ENCODE data around the gene PTER. TPM values are rescaled to one million over a fixed set of nuclear protein-coding genes. Genes with fewer than 3 reads are reported as not detected.

PTER gene
- total and polyA plus RNA-seq, 2 of the 4 experiments (the other 2 are of a cell fraction): 1.9 to 5.0 TPM

GRCh38 chr10:16442914-16443313 is 6.1 kb downstream of the PTER start:
- no peak overlapping the region for H2AFZ ChIP-seq (replicated peaks; ENCODE audit: low read length, poor library complexity)
- H2BK5ac ChIP-seq (ENCODE audit: low read depth, low read length, poor library complexity, severe bottlenecking): no peak overlapping the region
- H4K8ac ChIP-seq (ENCODE audit: low read depth in 2 of 2, low read length in 2 of 2): no peak overlapping the region
- no peaks in the 10 kb centered on the region for H4K20me1 ChIP-seq (ENCODE audit: insufficient read depth, low read length)
- H3K4ac ChIP-seq (ENCODE audit: low read depth, low read length): no peak overlapping the region
- H2BK15ac ChIP-seq (ENCODE audit: low read depth, low read length): no peak overlapping the region
- WGBS, 2 experiments (ENCODE audit: extremely low coverage in 2 of 2, insufficient read length in 1 of 2): no CpG with 5 or more reads among the region's 1 CpG
- intact Hi-C loops (cut with micrococcal nuclease) (no loop called here), in situ Hi-C loops (cut with MboI; ENCODE audit: low sequenced_read_pairs) (no loop called here), dilution Hi-C loops (cut with HindIII; ENCODE audit: low sequenced_read_pairs, unreplicated experiment) (no loop called here)
- H3K79me1 ChIP-seq (ENCODE audit: low read depth in 1 of 2, low read length in 2 of 2): no peaks in the 10 kb centered on the region
- no peaks in the 10 kb centered on the region for H3K9me1 ChIP-seq (ENCODE audit: insufficient read depth, low read length)
- no peaks in the 10 kb centered on the region for H3K36me3 ChIP-seq (ENCODE audit: control insufficient read depth, insufficient read depth, low read length)
- H3K4me1 ChIP-seq (ENCODE audit: control insufficient read depth, insufficient read depth, low read length): no peaks in the 10 kb centered on the region
- H3K56ac ChIP-seq (ENCODE audit: extremely low read depth, insufficient read depth, low read length): no peak overlapping the region
- no peak overlapping the region for H3K23ac ChIP-seq (ENCODE audit: low read depth, low read length)
- no peak overlapping the region for H3K4me2 ChIP-seq (ENCODE audit: low read depth, low read length)
- no peak overlapping the region for H2BK20ac ChIP-seq (ENCODE audit: low read depth, low read length)
- ATAC-seq (ENCODE audit: low read depth) (no peak), DNase-seq (no peak)
- no peak overlapping the region for H4K5ac ChIP-seq (ENCODE audit: low read depth, low read length)
- no peak overlapping the region for H3K4me3 ChIP-seq (ENCODE audit: insufficient read depth, low read depth, low read length)
- H3K27me3 ChIP-seq (ENCODE audit: control insufficient read depth, insufficient read depth, low read length): no peaks in the 10 kb centered on the region
- no peak overlapping the region for H3K14ac ChIP-seq (replicated peaks; ENCODE audit: low read depth, low read length)
- H2AK9ac ChIP-seq (replicated peaks; ENCODE audit: low read depth, low read length, poor library complexity): no peak overlapping the region
- TF ChIP-seq SMC3 (IDR thresholded peaks at IDR 0.05; ENCODE audit: low read depth, low read length): no peak
- no peak for TF ChIP-seq BHLHE40 (IDR thresholded peaks at IDR 0.05; ENCODE audit: low read depth, low read length)
- TF ChIP-seq RCOR1 (IDR thresholded peaks at IDR 0.05; ENCODE audit: insufficient replicate concordance, low read length): no peak
- no peak for TF ChIP-seq MAZ (IDR thresholded peaks at IDR 0.05; ENCODE audit: borderline replicate concordance, low read depth, low read length)
- TF ChIP-seq CHD1 (IDR thresholded peaks at IDR 0.05; ENCODE audit: low read depth, low read length): no peak
- TF ChIP-seq NFE2L2 (IDR thresholded peaks at IDR 0.05; ENCODE audit: low read depth, low read length): no peak
- TF ChIP-seq USF2 (IDR thresholded peaks at IDR 0.05; ENCODE audit: low read depth, low read length): no peak
- no peak for TF ChIP-seq RAD21 (IDR thresholded peaks at IDR 0.05; ENCODE audit: low read length)
- TF ChIP-seq MAFK (IDR thresholded peaks at IDR 0.05; ENCODE audit: low read depth, low read length): no peak
- no peak for TF ChIP-seq POLR2A (IDR thresholded peaks at IDR 0.05; ENCODE audit: low read depth, low read length)
- H2AK5ac ChIP-seq (ENCODE audit: low read depth, low read length): no peak overlapping the region
- ChIA-PET CTCF (no interaction called here), POLR2A (ENCODE audit: unreplicated experiment) (no interaction called here)
- H4K91ac ChIP-seq (ENCODE audit: insufficient read depth, low read depth, low read length): no peak overlapping the region
- BruUV-seq (replicated peaks): no TSS peak
- H3K27ac ChIP-seq (ENCODE audit: insufficient read depth, low read length): no peak overlapping the region
- no peak overlapping the region for H2BK120ac ChIP-seq (ENCODE audit: low read depth, low read length)
- H3K18ac ChIP-seq (ENCODE audit: low read depth, low read length): no peak overlapping the region
- no peaks in the 10 kb centered on the region for H3K9me3 ChIP-seq (ENCODE audit: control insufficient read depth, insufficient read depth, low read length)
- no peak overlapping the region for H3K9ac ChIP-seq (ENCODE audit: low read depth, low read length)
